H1 (cell line): Measurements from ENCODE around the gene CAMK1G. TPM values are rescaled to one million over a fixed set of nuclear protein-coding genes. Genes with fewer than 3 reads are reported as not detected.

Experiments
- CTCF ChIA-PET: fragments of 300-600 bp; sonication (Branson Sonifier 250); formaldehyde crosslinking; loops from one replicate; lab custom pipeline; 2021; ENCODE audit not compliant: partially characterized antibody; lab: Charles Lee
- POLR2A ChIA-PET: fragments of 300-600 bp; sonication (Branson Sonifier 250); formaldehyde crosslinking; loops from one replicate; lab custom pipeline; 2021; ENCODE audit warnings: inconsistent platforms; ENCODE audit not compliant: partially characterized antibody; lab: Charles Lee
- DNase-seq, 2 experiments: peaks; one replicate each; pipeline versions ENCODE4 v3.0.0 to v3.0.0-alpha.2; 2010 to 2022; ENCODE audit warnings: low spot score in 2 of 2, low read depth in 1 of 2, mixed read lengths in 1 of 2
- FAIRE-seq: peaks from 2 replicates; lab custom pipeline; 2011; peaks lifted over from hg19 to GRCh38; lab: Jason Lieb, UNC
- H2AFZ ChIP-seq: 2 replicates; pipeline ENCODE4 v1.8.1; 2012; ENCODE audit warnings: low read length, inconsistent platforms
- H2AK5ac ChIP-seq: 2 replicates; pipeline ENCODE4 v1.6.1; 2013; ENCODE audit warnings: low read depth, low read length
- H2BK120ac ChIP-seq: replicated peaks from 2 replicates; pipeline ENCODE3; 2013; ENCODE audit warnings: low read depth, low read length, inconsistent platforms
- H2BK12ac ChIP-seq: 2 replicates; pipeline ENCODE4 v1.6.1; 2013; ENCODE audit warnings: low read depth, low read length
- H2BK15ac ChIP-seq: 2 replicates; pipeline ENCODE4 v1.6.1; 2013; ENCODE audit warnings: low read length
- H2BK20ac ChIP-seq: 2 replicates; pipeline ENCODE4 v1.6.1; 2013; ENCODE audit warnings: low read length
- H2BK5ac ChIP-seq: 2 replicates; pipeline ENCODE4 v1.6.1; 2013; ENCODE audit warnings: low read depth, low read length
- H3K14ac ChIP-seq: 2 replicates; pipeline ENCODE4 v1.6.1; 2013; ENCODE audit warnings: inconsistent platforms; ENCODE audit not compliant: insufficient read length
- H3K18ac ChIP-seq: 2 replicates; pipeline ENCODE4 v1.6.1; 2013; ENCODE audit warnings: low read length; ENCODE audit errors: extremely low read depth
- H3K23ac ChIP-seq: 2 replicates; pipeline ENCODE4 v1.6.1; 2013; ENCODE audit warnings: inconsistent platforms; ENCODE audit not compliant: insufficient read length
- H3K23me2 ChIP-seq: 2 replicates; pipeline ENCODE4 v1.6.1; 2013; ENCODE audit warnings: low read depth, low read length
- H3K27ac ChIP-seq: 2 replicates; pipeline ENCODE4 v1.6.1; 2011; ENCODE audit warnings: low read depth, low read length, inconsistent platforms
- H3K27me3 ChIP-seq, 4 experiments: replicated peaks in 1 of 4; 1 replicate in 1 of 4; 2 replicates in 3 of 4; pipeline versions ENCODE4 v1.6.1 to v1.8.1; 2011 to 2013; ENCODE audit warnings: low read length in 3 of 4, mild to moderate bottlenecking in 3 of 4, inconsistent platforms in 2 of 4, mixed read lengths in 2 of 4, moderate library complexity in 1 of 4; ENCODE audit not compliant: control insufficient read depth in 3 of 4, insufficient read depth in 3 of 4; ENCODE audit errors: extremely low read depth in 1 of 4
- H3K36me3 ChIP-seq, 4 experiments: 2 replicates each; pipeline versions ENCODE4 v1.6.1 to v1.8.1; 2011 to 2013; ENCODE audit warnings: mild to moderate bottlenecking in 4 of 4, low read length in 3 of 4, moderate library complexity in 2 of 4, control low read depth in 1 of 4, inconsistent platforms in 1 of 4; ENCODE audit not compliant: insufficient read depth in 4 of 4, control insufficient read depth in 2 of 4
- H3K4ac ChIP-seq: replicated peaks from 2 replicates; pipeline ENCODE3; 2013; ENCODE audit warnings: low read length, low read depth, mixed read lengths, inconsistent platforms; ENCODE audit not compliant: insufficient read length
- H3K4me1 ChIP-seq, 4 experiments: replicated peaks in 1 of 4; 1 replicate in 1 of 4; 2 replicates in 3 of 4; pipeline versions ENCODE4 v1.6.1 to v1.8.1; 2011 to 2013; ENCODE audit warnings: low read length in 3 of 4, inconsistent platforms in 2 of 4, mixed read lengths in 1 of 4; ENCODE audit not compliant: insufficient read depth in 4 of 4, control insufficient read depth in 3 of 4
- H3K4me2 ChIP-seq, 2 experiments: 2 replicates each; pipeline versions ENCODE4 v1.6.1 to v1.8.1; 2011 to 2013; ENCODE audit warnings: low read depth in 2 of 2, low read length in 2 of 2, control low read depth in 1 of 2, inconsistent platforms in 1 of 2, mild to moderate bottlenecking in 1 of 2; ENCODE audit not compliant: insufficient read depth in 1 of 2
- H3K4me3 ChIP-seq, 4 experiments: fragments of 200-600, 300-600 bp in 1 of 4; sonication (generic), shearing (Covaris generic), sonication (Bioruptor Twin) in 1 of 4; 2 replicates each; pipeline versions ENCODE4 v1.5.1 to v1.8.1; 2011 to 2016; ENCODE audit warnings: low read length in 4 of 4, low read depth in 3 of 4, control low read depth in 2 of 4, inconsistent platforms in 2 of 4, mild to moderate bottlenecking in 2 of 4, mixed read lengths in 1 of 4, moderate library complexity in 1 of 4; ENCODE audit not compliant: insufficient read depth in 2 of 4; ENCODE audit errors: extremely low read depth in 1 of 4
- H3K56ac ChIP-seq: replicated peaks from 2 replicates; pipeline ENCODE3; 2013; ENCODE audit warnings: low read depth, mild to moderate bottlenecking, mixed read lengths, low read length, inconsistent platforms; ENCODE audit not compliant: insufficient read length
- H3K79me1 ChIP-seq: 2 replicates; pipeline ENCODE4 v1.6.1; 2013; ENCODE audit warnings: low read depth, low read length, control low read depth
- H3K79me2 ChIP-seq, 2 experiments: 2 replicates each; pipeline versions ENCODE4 v1.6.1 to v1.8.1; 2012 to 2013; ENCODE audit warnings: low read length in 2 of 2, mild to moderate bottlenecking in 2 of 2, inconsistent platforms in 1 of 2; ENCODE audit not compliant: insufficient read depth in 2 of 2, control insufficient read depth in 1 of 2
- H3K9ac ChIP-seq, 4 experiments: replicated peaks in 1 of 4; 1 replicate in 1 of 4; 2 replicates in 3 of 4; pipeline versions ENCODE4 v1.6.1 to v1.8.1; 2011 to 2013; ENCODE audit warnings: low read depth in 3 of 4, low read length in 3 of 4, control low read depth in 2 of 4, mild to moderate bottlenecking in 2 of 4, moderate library complexity in 2 of 4, inconsistent platforms in 1 of 4; ENCODE audit errors: extremely low read depth in 1 of 4
- H3K9me3 ChIP-seq, 2 experiments: 2 replicates each; pipeline versions ENCODE4 v1.6.1 to v1.8.1; 2012 to 2013; ENCODE audit warnings: mild to moderate bottlenecking in 2 of 2, moderate library complexity in 2 of 2, control low read depth in 1 of 2, inconsistent platforms in 1 of 2, low read depth in 1 of 2, low read length in 1 of 2, mixed read lengths in 1 of 2; ENCODE audit not compliant: insufficient read depth in 2 of 2
- H4K20me1 ChIP-seq, 2 experiments: replicated peaks in 1 of 2; 2 replicates each; pipeline versions ENCODE3 to v1.8.1; 2011 to 2013; ENCODE audit warnings: inconsistent platforms in 2 of 2, low read length in 2 of 2, mild to moderate bottlenecking in 1 of 2; ENCODE audit not compliant: insufficient read depth in 2 of 2, control insufficient read depth in 1 of 2
- H4K5ac ChIP-seq: 2 replicates; pipeline ENCODE4 v1.6.1; 2013; ENCODE audit warnings: low read length, low read depth, mixed read lengths, inconsistent platforms; ENCODE audit not compliant: insufficient read length
- H4K8ac ChIP-seq: 2 replicates; pipeline ENCODE4 v1.8.0; 2013; ENCODE audit warnings: mild to moderate bottlenecking, moderate library complexity, low read length, inconsistent platforms; ENCODE audit not compliant: insufficient read depth; ENCODE audit errors: extremely low read depth
- H4K91ac ChIP-seq: replicated peaks from 2 replicates; pipeline ENCODE3; 2013; ENCODE audit warnings: low read length, mixed read lengths, inconsistent platforms; ENCODE audit not compliant: insufficient read length
- BACH1 ChIP-seq: IDR thresholded peaks from 2 replicates; pipeline ENCODE4 v1.6.1; 2012; ENCODE audit warnings: low read length, improper control_type of control experiment
- EZH2 ChIP-seq: fragments of 200-600 bp; sonication (generic); IDR thresholded peaks from 2 replicates; pipeline ENCODE4 v1.7.1; 2012; ENCODE audit warnings: low read depth, mild to moderate bottlenecking, moderate library complexity, low read length, inconsistent platforms; ENCODE audit not compliant: severe bottlenecking
- MAX ChIP-seq: IDR thresholded peaks from 2 replicates; pipeline ENCODE4 v1.6.1; 2012; ENCODE audit warnings: inconsistent platforms
- WGBS, 2 experiments: shearing (Covaris generic) in 1 of 2; methylation state at CpG; one replicate each; pipeline versions ENCODE4 v1.1.6 to v1.1.7; 2013 to 2015; ENCODE audit warnings: low lambda C conversion rate in 2 of 2, mixed read lengths in 2 of 2, inconsistent platforms in 1 of 2, low coverage in 1 of 2, missing lambda C conversion rate in 1 of 2; ENCODE audit not compliant: insufficient replicate concordance in 2 of 2, insufficient coverage in 1 of 2, insufficient read length in 1 of 2; ENCODE audit errors: extremely low coverage in 1 of 2, missing lambda C conversion rate in 1 of 2; 5-methylcytosine and 5-hydroxymethylcytosine counted together
- polyA plus RNA-seq, 7 experiments: library from polyadenylated mRNA; depleted of rRNA in 3 of 7; stranded (reverse) in 5 of 7; unstranded in 2 of 7; fragments of >200 nt in 5 of 7; fragments of 200-250 nt in 2 of 7; gene quantifications; 1 replicate in 5 of 7; 2 replicates in 1 of 7; 4 replicates in 1 of 7; pipeline versions ENCODE4 v1.2.1 to v1.2.3, GENCODE V29; 2011 to 2013; ENCODE audit warnings: missing spikeins in 2 of 7, mixed read lengths in 2 of 7
- total RNA-seq: library from RNA; stranded (reverse); fragmentation: NEBNext Ultra II Directional; extraction: Animal tissue kit (Norgen Biotek cat#: 25700); gene quantifications from 2 replicates; pipeline ENCODE4 v1.2.1, GENCODE V29; 2021

The CAMK1G gene
- total and polyA plus RNA-seq, 2 of the 8 experiments (the other 6 are each of a cell fraction or from before 2014, with no cell fraction given): 1.00 to 1.0 TPM

- no peak overlapping the region for H3K4me3 ChIP-seq
- H4K5ac ChIP-seq: no peak overlapping the region
- H3K14ac ChIP-seq: no peak overlapping the region
- H3K9me3 ChIP-seq: no peaks in the 10 kb centered on the region
- FAIRE-seq (no peak), DNase-seq (no peak)
- H3K4me1 ChIP-seq: no peaks in the 10 kb centered on the region
- H2BK20ac ChIP-seq: no peak overlapping the region
- no peaks in the 10 kb centered on the region for H3K79me2 ChIP-seq
- no peak overlapping the region for H3K4me2 ChIP-seq
- no peak overlapping the region for H2BK12ac ChIP-seq
- no peak overlapping the region for H3K4ac ChIP-seq
- no peak overlapping the region for H2BK15ac ChIP-seq
- no peak overlapping the region for H4K8ac ChIP-seq
- TF ChIP-seq MAX: no peak
- no peak for TF ChIP-seq EZH2
- TF ChIP-seq BACH1: no peak
- no peak overlapping the region for H3K18ac ChIP-seq
- ChIA-PET CTCF (interaction anchor here (0.6 to 28.8 kb wide), 8 partner anchors 12 to 187 kb away, joined by 3 to 636 read pairs (median 4); partner anchors contain the start of gene CAMK1G), POLR2A (no interaction called here)
- no peak overlapping the region for H4K91ac ChIP-seq
- no peak overlapping the region; a peak in 1 of 7 replicates for H3K9ac ChIP-seq
- no peak overlapping the region for H2AK5ac ChIP-seq
- no peak overlapping the region for H3K23ac ChIP-seq
- H3K23me2 ChIP-seq: no peaks in the 10 kb centered on the region
- no peak overlapping the region for H2BK5ac ChIP-seq
- H3K36me3 ChIP-seq: no peaks in the 10 kb centered on the region
- no peak overlapping the region for H2AFZ ChIP-seq
- H3K27me3 ChIP-seq: no peaks in the 10 kb centered on the region
- H3K56ac ChIP-seq: no peak overlapping the region
- no peak overlapping the region for H2BK120ac ChIP-seq
- WGBS, 2 experiments: 86% methylated on average over 5 of the region's 5 CpGs; no CpG with 5 or more reads in 1 of the 2 experiments
- H3K79me1 ChIP-seq: no peaks in the 10 kb centered on the region
- no peak overlapping the region for H3K27ac ChIP-seq
- no peaks in the 10 kb centered on the region for H4K20me1 ChIP-seq
These were observed 20.4 kb downstream of the CAMK1G start for GRCh38 chr1:209603877-209604276.
